ENCODE results near the gene GRIA1.
"Not testable (repeated sequence)": the region's sequence is repeated elsewhere in the genome, so short reads cannot be mapped to it uniquely, and the experiment has no call there.

Gene GRIA1

GRCh38 chr5:153707626-153708025 lies 217.2 kb downstream of the GRIA1 start:
- Histone ChIP-seq H3K9ac (ENCODE audit: low read depth, low read length) (no peak overlapping the region), H3K4me1 (ENCODE audit: control insufficient read depth, insufficient read depth, low read length) (no peaks in the 10 kb centered on the region), H3K36me3 (ENCODE audit: control insufficient read depth, insufficient read depth, low read length) (no peaks in the 10 kb centered on the region), H3K27me3 (ENCODE audit: control insufficient read depth, insufficient read depth, low read length) (no peaks in the 10 kb centered on the region), H3K9me3 (ENCODE audit: control insufficient read depth, insufficient read depth, low read length) (no peaks in the 10 kb centered on the region), H3K4me3 (ENCODE audit: low read depth, low read length) (no peak overlapping the region)

GRCh38 chr5:153711755-153712154 lies 221.3 kb downstream of the GRIA1 start:
- Histone ChIP-seq H3K4me1 (ENCODE audit: control insufficient read depth, insufficient read depth, low read length) (no peaks in the 10 kb centered on the region), H3K27me3 (ENCODE audit: control insufficient read depth, insufficient read depth, low read length) (no peaks in the 10 kb centered on the region), H3K9ac (ENCODE audit: low read depth, low read length) (no peak overlapping the region), H3K9me3 (ENCODE audit: control insufficient read depth, insufficient read depth, low read length) (no peaks in the 10 kb centered on the region), H3K4me3 (ENCODE audit: low read depth, low read length) (no peak overlapping the region), H3K36me3 (ENCODE audit: control insufficient read depth, insufficient read depth, low read length) (no peaks in the 10 kb centered on the region)

- Histone ChIP-seq H3K36me3 (ENCODE audit: control insufficient read depth, insufficient read depth, low read length) (no peaks in the 10 kb centered on the region), H3K27me3 (ENCODE audit: control insufficient read depth, insufficient read depth, low read length) (no peaks in the 10 kb centered on the region), H3K9ac (ENCODE audit: low read depth, low read length) (no peak overlapping the region), H3K4me3 (ENCODE audit: low read depth, low read length) (no peak overlapping the region), H3K4me1 (ENCODE audit: control insufficient read depth, insufficient read depth, low read length) (no peaks in the 10 kb centered on the region), H3K9me3 (ENCODE audit: control insufficient read depth, insufficient read depth, low read length) (no peaks in the 10 kb centered on the region)
Observed at GRCh38 chr5:153712946-153713345, 222.5 kb downstream of the GRIA1 start.

- H3K9ac ChIP-seq (ENCODE audit: low read depth, low read length): no peak overlapping the region
- no peaks in the 10 kb centered on the region for H3K27me3 ChIP-seq (ENCODE audit: control insufficient read depth, insufficient read depth, low read length)
- no peak overlapping the region for H3K4me3 ChIP-seq (ENCODE audit: low read depth, low read length)
- H3K36me3 ChIP-seq (ENCODE audit: control insufficient read depth, insufficient read depth, low read length): no peaks in the 10 kb centered on the region
- no peaks in the 10 kb centered on the region for H3K9me3 ChIP-seq (ENCODE audit: control insufficient read depth, insufficient read depth, low read length)
- H3K4me1 ChIP-seq (ENCODE audit: control insufficient read depth, insufficient read depth, low read length): no peaks in the 10 kb centered on the region
Observed at GRCh38 chr5:153713943-153714342, 223.5 kb downstream of the GRIA1 start.

GRCh38 chr5:153714798-153715197 lies 224.3 kb downstream of the GRIA1 start:
- Histone ChIP-seq H3K9ac (ENCODE audit: low read depth, low read length) (no peak overlapping the region), H3K9me3 (ENCODE audit: control insufficient read depth, insufficient read depth, low read length) (no peaks in the 10 kb centered on the region), H3K4me1 (ENCODE audit: control insufficient read depth, insufficient read depth, low read length) (no peaks in the 10 kb centered on the region), H3K36me3 (ENCODE audit: control insufficient read depth, insufficient read depth, low read length) (no peaks in the 10 kb centered on the region), H3K4me3 (ENCODE audit: low read depth, low read length) (no peak overlapping the region), H3K27me3 (ENCODE audit: control insufficient read depth, insufficient read depth, low read length) (no peaks in the 10 kb centered on the region)

GRCh38 chr5:153717287-153717686 lies 226.8 kb downstream of the GRIA1 start:
- H3K9me3 ChIP-seq (ENCODE audit: control insufficient read depth, insufficient read depth, low read length): no peaks in the 10 kb centered on the region
- no peak overlapping the region for H3K9ac ChIP-seq (ENCODE audit: low read depth, low read length)
- no peak overlapping the region for H3K4me3 ChIP-seq (ENCODE audit: low read depth, low read length)
- no peaks in the 10 kb centered on the region for H3K4me1 ChIP-seq (ENCODE audit: control insufficient read depth, insufficient read depth, low read length)
- H3K36me3 ChIP-seq (ENCODE audit: control insufficient read depth, insufficient read depth, low read length): no peaks in the 10 kb centered on the region
- no peaks in the 10 kb centered on the region for H3K27me3 ChIP-seq (ENCODE audit: control insufficient read depth, insufficient read depth, low read length)

GRCh38 chr5:153718713-153719112 lies 228.2 kb downstream of the GRIA1 start:
- Histone ChIP-seq H3K36me3 (ENCODE audit: control insufficient read depth, insufficient read depth, low read length) (no peaks in the 10 kb centered on the region), H3K4me3 (ENCODE audit: low read depth, low read length) (no peak overlapping the region), H3K27me3 (ENCODE audit: control insufficient read depth, insufficient read depth, low read length) (no peaks in the 10 kb centered on the region), H3K4me1 (ENCODE audit: control insufficient read depth, insufficient read depth, low read length) (no peaks in the 10 kb centered on the region), H3K9me3 (ENCODE audit: control insufficient read depth, insufficient read depth, low read length) (no peaks in the 10 kb centered on the region), H3K9ac (ENCODE audit: low read depth, low read length) (no peak overlapping the region)

GRCh38 chr5:153719324-153719723 lies 228.9 kb downstream of the GRIA1 start:
- no peaks in the 10 kb centered on the region for H3K4me1 ChIP-seq (ENCODE audit: control insufficient read depth, insufficient read depth, low read length)
- no peaks in the 10 kb centered on the region for H3K27me3 ChIP-seq (ENCODE audit: control insufficient read depth, insufficient read depth, low read length)
- no peak overlapping the region for H3K4me3 ChIP-seq (ENCODE audit: low read depth, low read length)
- H3K9ac ChIP-seq (ENCODE audit: low read depth, low read length): no peak overlapping the region
- no peaks in the 10 kb centered on the region for H3K36me3 ChIP-seq (ENCODE audit: control insufficient read depth, insufficient read depth, low read length)
- no peaks in the 10 kb centered on the region for H3K9me3 ChIP-seq (ENCODE audit: control insufficient read depth, insufficient read depth, low read length)

GRCh38 chr5:153723022-153723610 lies 232.6 kb downstream of the GRIA1 start:
- H3K36me3 ChIP-seq (ENCODE audit: control insufficient read depth, insufficient read depth, low read length); H3K4me1 ChIP-seq (ENCODE audit: control insufficient read depth, insufficient read depth, low read length); H3K9ac ChIP-seq (ENCODE audit: low read depth, low read length); H3K27me3 ChIP-seq (ENCODE audit: control insufficient read depth, insufficient read depth, low read length); H3K4me3 ChIP-seq (ENCODE audit: low read depth, low read length); H3K9me3 ChIP-seq (ENCODE audit: control insufficient read depth, insufficient read depth, low read length): not testable (repeated sequence)

GRCh38 chr5:153742060-153742459 lies 251.6 kb downstream of the GRIA1 start:
- Histone ChIP-seq H3K27me3 (ENCODE audit: control insufficient read depth, insufficient read depth, low read length) (no peaks in the 10 kb centered on the region), H3K9ac (ENCODE audit: low read depth, low read length) (no peak overlapping the region), H3K4me1 (ENCODE audit: control insufficient read depth, insufficient read depth, low read length) (no peaks in the 10 kb centered on the region), H3K36me3 (ENCODE audit: control insufficient read depth, insufficient read depth, low read length) (no peaks in the 10 kb centered on the region), H3K4me3 (ENCODE audit: low read depth, low read length) (no peak overlapping the region), H3K9me3 (ENCODE audit: control insufficient read depth, insufficient read depth, low read length) (no peaks in the 10 kb centered on the region)

GRCh38 chr5:153744751-153745150 lies 254.3 kb downstream of the GRIA1 start:
- Histone ChIP-seq H3K27me3 (ENCODE audit: control insufficient read depth, insufficient read depth, low read length) (no peaks in the 10 kb centered on the region), H3K36me3 (ENCODE audit: control insufficient read depth, insufficient read depth, low read length) (no peaks in the 10 kb centered on the region), H3K4me3 (ENCODE audit: low read depth, low read length) (no peak overlapping the region), H3K9ac (ENCODE audit: low read depth, low read length) (no peak overlapping the region), H3K4me1 (ENCODE audit: control insufficient read depth, insufficient read depth, low read length) (no peaks in the 10 kb centered on the region), H3K9me3 (ENCODE audit: control insufficient read depth, insufficient read depth, low read length) (no peaks in the 10 kb centered on the region)

GRCh38 chr5:153745778-153746395 lies 255.4 kb downstream of the GRIA1 start:
- no peaks in the 10 kb centered on the region for H3K4me1 ChIP-seq (ENCODE audit: control insufficient read depth, insufficient read depth, low read length)
- H3K9me3 ChIP-seq (ENCODE audit: control insufficient read depth, insufficient read depth, low read length): no peaks in the 10 kb centered on the region
- H3K36me3 ChIP-seq (ENCODE audit: control insufficient read depth, insufficient read depth, low read length): no peaks in the 10 kb centered on the region
- no peak overlapping the region for H3K4me3 ChIP-seq (ENCODE audit: low read depth, low read length)
- no peak overlapping the region for H3K9ac ChIP-seq (ENCODE audit: low read depth, low read length)
- no peaks in the 10 kb centered on the region for H3K27me3 ChIP-seq (ENCODE audit: control insufficient read depth, insufficient read depth, low read length)

All from iPS-15b (cell line).